Psoas muscle (tissue), 8 donors: ENCODE measurements around the gene KLF16. TPM values are rescaled to one million over a fixed set of nuclear protein-coding genes. Genes with fewer than 3 reads are reported as not detected.

Source experiments
- ATAC-seq, 4 donors: fragments of 200-7000 bp; cut with Tn5 transposase; one replicate each; pipeline ENCODE4 v1.9.1; 2020; ENCODE audit warnings: moderate library complexity in 3 of 4, mild to moderate bottlenecking in 2 of 4
- DNase-seq, 2 donors: peaks; one replicate each; pipeline ENCODE4 v3.0.0-alpha.2; 2020
- H3K27ac ChIP-seq: fragments of 200-600 bp; one replicate; pipeline ENCODE4 v1.8.0; 2022
- H3K27me3 ChIP-seq, 3 donors: fragments of 200-600 bp in 1 of 3; one replicate each; pipeline versions ENCODE4 v1.6.1 to v1.8.0; 2013 to 2022; ENCODE audit warnings: low read length in 2 of 3, mild to moderate bottlenecking in 2 of 3, moderate library complexity in 1 of 3; ENCODE audit not compliant: insufficient read depth in 3 of 3
- H3K36me3 ChIP-seq, 2 donors: fragments of 200-600 bp in 1 of 2; one replicate each; pipeline versions ENCODE4 v1.6.1 to v1.8.0; 2013 to 2022; ENCODE audit warnings: low read depth in 1 of 2, mild to moderate bottlenecking in 1 of 2, moderate library complexity in 1 of 2; ENCODE audit not compliant: insufficient read depth in 1 of 2
- H3K4me1 ChIP-seq: fragments of 200-600 bp; one replicate; pipeline ENCODE4 v1.8.0; 2022
- H3K4me3 ChIP-seq: fragments of 200-600 bp; one replicate; pipeline ENCODE4 v1.8.0; 2022; ENCODE audit warnings: mild to moderate bottlenecking
- H3K9me3 ChIP-seq: fragments of 200-600 bp; one replicate; pipeline ENCODE4 v1.8.0; 2022
- WGBS, 3 donors: extraction: QIAGEN DNeasy Blood & Tissue Kit; methylation state at CpG; one replicate each; pipeline versions ENCODE4 v1.1.6 to v1.1.7; 2013; 5-methylcytosine and 5-hydroxymethylcytosine counted together
- intact Hi-C, 2 donors: fragments of 100-400 bp; cut with DNase I; formaldehyde crosslinking; loops; one replicate each; pipeline versions ENCODE4 v1.11.0 to v1.14.2; 2022
- long read RNA-seq, 2 donors: library from polyadenylated mRNA; unstranded; transcript quantifications; one replicate each; pipeline ENCODE4 v2.0.0, GENCODE V29; 2021
- polyA plus RNA-seq, 3 donors: library from polyadenylated mRNA; stranded (reverse); fragments of 200-250 nt; gene quantifications; one replicate each; pipeline ENCODE4 v1.2.3, GENCODE V29; 2013
- total RNA-seq, 4 donors: library from RNA; stranded (reverse); fragmentation: NEBNext Ultra II Directional in 2 of 4; extraction: Animal tissue kit (Norgen Biotek cat#: 25700) in 2 of 4; gene quantifications; one replicate each; pipeline versions ENCODE4 v1.2.1 to v1.2.4, GENCODE V29; 2021 to 2023
- TF ChIP-seq, protein P1 (sequence below): fragments of 200-600 bp; IDR thresholded peaks from one replicate; pipeline ENCODE4 v1.8.0; 2022; ENCODE audit warnings: antibody characterized with exemption
- donor health status: healthy with polysubstance abuse.
- donor health status: DM: no; HTN: no; CAD: no; lungs with moderate emphysema.
- donor health status: Bipolar disorder and iron deficiency.
- donor health status: healthy.
- donor health status: DM: yes; HTN: yes; CAD: no.
- donor health status: DM: no; HTN: no; CAD: no.
- donor health status: DM: no; HTN: no; CAD: no.
- donor health status: DM: yes; HTN: yes; CAD: no.

The KLF16 gene
- 10 to 100 TPM in 1 of 4 donors, 1 to 10 TPM in 3; 3.0 to 11.1 (median 4.3) TPM for total RNA-seq
- polyA plus RNA-seq: 10 to 100 TPM in 1 of 3 donors, 1 to 10 TPM in 2; 2.2 to 13.0 (median 3.1) TPM
- long read RNA-seq, donor 1, transcript KLF16-201 (2 exons, 2,890 nt): major isoform, 14 of 19 reads
- long read RNA-seq, donor 1, partial matches to known transcripts: 0 of 19 reads
- long read RNA-seq, donor 1, other reads (novel, unspliced or antisense): 5 of 19 reads
- long read RNA-seq, donor 2, transcript KLF16-201 (2 exons, 2,890 nt): major isoform, 7 of 12 reads
- long read RNA-seq, donor 2, partial matches to known transcripts: 5 of 12 reads
- long read RNA-seq, donor 2, other reads (novel, unspliced or antisense): 0 of 12 reads

DNA sequence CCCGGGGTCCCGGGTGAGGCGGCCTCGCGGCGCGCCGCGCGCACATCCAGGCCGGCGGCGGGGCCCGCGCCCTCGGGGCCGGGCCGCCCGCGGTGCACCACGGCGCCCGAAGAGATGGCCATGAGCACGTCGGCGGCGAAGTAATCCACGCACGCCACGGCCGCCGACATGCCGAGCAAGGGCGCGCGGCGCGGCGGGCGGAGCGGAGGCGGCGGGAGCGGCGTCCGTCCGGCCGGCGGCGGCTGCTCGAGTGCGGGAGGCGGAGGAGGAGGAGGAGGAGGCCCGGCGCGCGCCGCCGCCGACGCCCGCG lies at the start of gene KLF16:
KLF16 (minus strand) TSS at position 252 of the 310 bp plus-strand sequence; CDS start at position 170, 82 bp downstream.
- ATAC-seq (no peak), DNase-seq (no peak)
- WGBS, 3 donors: 0 to 1% methylated on average over 25 to 60 of the region's 63 CpGs; no CpG with 5 or more reads in 1 of the 3 donors
- Histone ChIP-seq H3K9me3 (no peaks in the 10 kb centered on the region), H3K4me1 (peaks cover 8% of the 10 kb centered on the region), H3K36me3 (no peaks in the 10 kb centered on the region), H3K4me3 (peak within 1 kb of the TSS; percentile 93), H3K27ac (peak within 1 kb of the TSS; percentile 91), H3K27me3 (no peaks in the 10 kb centered on the region)
- intact Hi-C loops: no loop called here
- TF ChIP-seq, protein P1, sequence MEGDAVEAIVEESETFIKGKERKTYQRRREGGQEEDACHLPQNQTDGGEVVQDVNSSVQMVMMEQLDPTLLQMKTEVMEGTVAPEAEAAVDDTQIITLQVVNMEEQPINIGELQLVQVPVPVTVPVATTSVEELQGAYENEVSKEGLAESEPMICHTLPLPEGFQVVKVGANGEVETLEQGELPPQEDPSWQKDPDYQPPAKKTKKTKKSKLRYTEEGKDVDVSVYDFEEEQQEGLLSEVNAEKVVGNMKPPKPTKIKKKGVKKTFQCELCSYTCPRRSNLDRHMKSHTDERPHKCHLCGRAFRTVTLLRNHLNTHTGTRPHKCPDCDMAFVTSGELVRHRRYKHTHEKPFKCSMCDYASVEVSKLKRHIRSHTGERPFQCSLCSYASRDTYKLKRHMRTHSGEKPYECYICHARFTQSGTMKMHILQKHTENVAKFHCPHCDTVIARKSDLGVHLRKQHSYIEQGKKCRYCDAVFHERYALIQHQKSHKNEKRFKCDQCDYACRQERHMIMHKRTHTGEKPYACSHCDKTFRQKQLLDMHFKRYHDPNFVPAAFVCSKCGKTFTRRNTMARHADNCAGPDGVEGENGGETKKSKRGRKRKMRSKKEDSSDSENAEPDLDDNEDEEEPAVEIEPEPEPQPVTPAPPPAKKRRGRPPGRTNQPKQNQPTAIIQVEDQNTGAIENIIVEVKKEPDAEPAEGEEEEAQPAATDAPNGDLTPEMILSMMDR: no peak

DNA sequence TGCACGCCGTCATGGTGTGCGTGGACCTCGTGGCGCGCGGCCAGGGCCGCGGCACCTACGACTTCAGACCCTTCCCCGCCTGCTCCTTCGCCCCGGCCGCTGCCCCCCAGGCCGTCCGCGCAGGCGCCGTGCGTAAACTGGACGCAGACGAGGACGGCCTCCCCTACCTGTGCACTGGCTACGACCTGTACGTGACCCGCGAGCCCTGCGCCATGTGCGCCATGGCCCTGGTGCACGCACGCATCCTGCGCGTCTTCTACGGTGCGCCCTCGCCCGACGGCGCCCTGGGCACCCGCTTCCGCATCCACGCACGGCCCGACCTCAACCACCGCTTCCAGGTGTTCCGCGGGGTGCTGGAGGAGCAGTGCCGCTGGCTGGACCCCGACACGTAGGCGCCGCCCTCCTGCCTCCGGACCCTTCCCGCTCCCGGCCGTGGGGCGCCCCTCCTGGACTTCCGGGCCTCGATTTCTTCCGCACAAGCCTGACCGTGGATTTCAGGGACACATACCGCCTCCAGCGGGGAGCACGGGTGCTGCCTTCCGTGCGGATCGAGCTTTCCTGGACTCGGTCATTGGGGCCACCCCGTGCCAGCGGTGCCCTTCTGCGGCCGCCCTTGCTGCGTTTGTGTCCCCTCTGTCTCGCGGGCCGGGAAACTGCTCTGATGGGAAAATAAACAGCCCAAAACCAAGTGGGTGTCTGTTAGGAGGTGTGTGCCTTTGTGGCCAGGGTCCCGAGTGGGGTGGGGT lies 49.6 kb upstream of the KLF16 start:
- Histone ChIP-seq H3K27ac (no peak overlapping the region), H3K36me3 (peaks cover 0 to 20% of the 10 kb centered on the region in 2 donors), H3K9me3 (no peaks in the 10 kb centered on the region), H3K4me1 (peaks cover 3% of the 10 kb centered on the region), H3K27me3 (no peaks in the 10 kb centered on the region), H3K4me3 (no peak overlapping the region)
- intact Hi-C loops: no loop called here
- TF ChIP-seq, protein P1: no peak
- no peak for ATAC-seq
- WGBS, 3 donors: 96 to 97% (median 97%) methylated on average over 73 to 77 of the region's 77 CpGs
- DNase-seq: no peak

GRCh38 chr19:1911995-1912394 lies 48.6 kb upstream of the KLF16 start:
- H3K9me3 ChIP-seq: no peaks in the 10 kb centered on the region
- no peak overlapping the region for H3K27ac ChIP-seq
- DNase-seq (no peak), ATAC-seq (no peak)
- TF ChIP-seq, protein P1: no peak
- H3K4me1 ChIP-seq: peaks cover 3% of the 10 kb centered on the region
- peaks cover 0 to 16% of the 10 kb centered on the region in 2 donors for H3K36me3 ChIP-seq
- H3K4me3 ChIP-seq: no peak overlapping the region
- 91 to 92% (median 92%) methylated on average over 33 to 37 of the region's 37 CpGs for WGBS, 3 donors
- intact Hi-C loops: no loop called here
- H3K27me3 ChIP-seq: no peaks in the 10 kb centered on the region

DNA sequence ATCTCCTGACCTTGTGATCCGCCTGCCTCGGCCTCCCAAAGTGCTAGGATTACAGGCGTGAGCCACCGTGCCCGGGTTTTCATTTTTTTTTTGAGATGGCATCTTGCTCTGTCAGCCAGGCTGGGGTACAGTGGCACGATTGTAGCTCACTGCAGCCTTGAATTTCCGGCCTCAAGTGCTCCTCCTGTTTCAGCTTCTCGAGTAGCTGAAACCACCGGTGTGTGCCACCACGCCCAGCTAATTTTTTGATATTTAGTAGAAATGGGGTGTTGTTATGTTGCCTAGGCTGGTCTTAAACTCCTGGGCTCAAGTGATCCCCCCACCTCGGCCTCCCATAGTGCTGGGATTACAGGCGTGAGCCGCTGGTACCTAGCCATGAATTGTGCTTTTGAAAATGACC lies 47.7 kb upstream of the KLF16 start:
- no peak for ATAC-seq
- Histone ChIP-seq H3K36me3 (peaks cover 0 to 16% of the 10 kb centered on the region in 2 donors), H3K27ac (no peak overlapping the region), H3K9me3 (no peaks in the 10 kb centered on the region), H3K4me1 (peaks cover 3% of the 10 kb centered on the region), H3K27me3 (no peaks in the 10 kb centered on the region), H3K4me3 (no peak overlapping the region)
- WGBS, 3 donors: 84 to 87% (median 85%) methylated on average over 10 to 13 of the region's 13 CpGs
- DNase-seq: no peak
- intact Hi-C loops: no loop called here
- TF ChIP-seq, protein P1: no peak
